SIG-M5 (cell line): ENCODE results near the gene NFAT5.
"Not testable (repeated sequence)": the region's sequence is repeated elsewhere in the genome, so short reads cannot be mapped to it uniquely, and the experiment has no call there.

ENCODE experiments used
- DNase-seq: peaks from one replicate; lab custom pipeline; 2025; lab: John Stamatoyannopoulos, UW

NFAT5 gene

GRCh38 chr16:69565671-69566239 lies at the start of gene NFAT5:
TSS of gene NFAT5 (plus strand) at chr16:69565966. CDS start at chr16:69566302, 336 bp downstream.
- no peak for DNase-seq

GRCh38 chr16:69517914-69518313 lies 47.9 kb upstream of the NFAT5 start:
- not testable (repeated sequence) for DNase-seq

GRCh38 chr16:69520413-69520799 lies 45.4 kb upstream of the NFAT5 start:
- DNase-seq, result no peak

GRCh38 chr16:69520800-69521602 lies 44.8 kb upstream of the NFAT5 start:
- DNase-seq, result no peak

- no peak for DNase-seq
These were observed 43.7 kb upstream of the NFAT5 start for GRCh38 chr16:69522041-69522578.

GRCh38 chr16:69522732-69523404 lies 42.9 kb upstream of the NFAT5 start:
- DNase-seq, result no peak

GRCh38 chr16:69523566-69524305 lies 42.0 kb upstream of the NFAT5 start:
- DNase-seq, result no peak

GRCh38 chr16:69526831-69527655 lies 38.7 kb upstream of the NFAT5 start:
- no peak for DNase-seq

GRCh38 chr16:69531988-69532387 lies 33.8 kb upstream of the NFAT5 start:
- DNase-seq, result no peak

- DNase-seq, result no peak
These were observed 32.9 kb upstream of the NFAT5 start for GRCh38 chr16:69532641-69533455.

- DNase-seq, result no peak
These were observed 31.0 kb upstream of the NFAT5 start for GRCh38 chr16:69534720-69535119.

- DNase-seq, result no peak
These were observed 30.4 kb upstream of the NFAT5 start for GRCh38 chr16:69535123-69536050.

GRCh38 chr16:69537706-69538080 lies 28.1 kb upstream of the NFAT5 start:
- no peak for DNase-seq

- no peak for DNase-seq
These were observed 27.0 kb upstream of the NFAT5 start for GRCh38 chr16:69538808-69539207.

GRCh38 chr16:69542974-69543373 lies 22.8 kb upstream of the NFAT5 start:
- DNase-seq, result no peak

- DNase-seq, result no peak
These were observed 21.7 kb upstream of the NFAT5 start for GRCh38 chr16:69544088-69544487.

- DNase-seq, result not testable (repeated sequence)
These were observed 19.1 kb upstream of the NFAT5 start for GRCh38 chr16:69546663-69547062.

GRCh38 chr16:69553332-69553731 lies 12.4 kb upstream of the NFAT5 start:
- DNase-seq, result no peak

GRCh38 chr16:69554495-69554894 lies 11.3 kb upstream of the NFAT5 start:
- DNase-seq, result no peak
